22Rv1 (cell line): ENCODE data around the gene RPS18.

Experiments
- ZFX ChIP-seq: fragments of 450-650 bp; IDR thresholded peaks from 2 replicates; pipeline ENCODE4 v1.6.1; 2017; ENCODE audit warnings: antibody characterized with exemption, borderline replicate concordance
- TF ChIP-seq, protein P1 (sequence below): fragments of 450-650 bp; IDR thresholded peaks from 2 replicates; pipeline ENCODE4 v1.5.1; 2017; ENCODE audit warnings: mild to moderate bottlenecking

GRCh38 chr6:33264015-33264414, 7.9 kb upstream of the RPS18 start:
- TF ChIP-seq, protein P1, sequence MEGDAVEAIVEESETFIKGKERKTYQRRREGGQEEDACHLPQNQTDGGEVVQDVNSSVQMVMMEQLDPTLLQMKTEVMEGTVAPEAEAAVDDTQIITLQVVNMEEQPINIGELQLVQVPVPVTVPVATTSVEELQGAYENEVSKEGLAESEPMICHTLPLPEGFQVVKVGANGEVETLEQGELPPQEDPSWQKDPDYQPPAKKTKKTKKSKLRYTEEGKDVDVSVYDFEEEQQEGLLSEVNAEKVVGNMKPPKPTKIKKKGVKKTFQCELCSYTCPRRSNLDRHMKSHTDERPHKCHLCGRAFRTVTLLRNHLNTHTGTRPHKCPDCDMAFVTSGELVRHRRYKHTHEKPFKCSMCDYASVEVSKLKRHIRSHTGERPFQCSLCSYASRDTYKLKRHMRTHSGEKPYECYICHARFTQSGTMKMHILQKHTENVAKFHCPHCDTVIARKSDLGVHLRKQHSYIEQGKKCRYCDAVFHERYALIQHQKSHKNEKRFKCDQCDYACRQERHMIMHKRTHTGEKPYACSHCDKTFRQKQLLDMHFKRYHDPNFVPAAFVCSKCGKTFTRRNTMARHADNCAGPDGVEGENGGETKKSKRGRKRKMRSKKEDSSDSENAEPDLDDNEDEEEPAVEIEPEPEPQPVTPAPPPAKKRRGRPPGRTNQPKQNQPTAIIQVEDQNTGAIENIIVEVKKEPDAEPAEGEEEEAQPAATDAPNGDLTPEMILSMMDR = no peak
- TF ChIP-seq ZFX = no peak
